Esophagus mucosa (tissue), 1 donor: ENCODE data around the gene PPP1R12A. TPM values are rescaled to one million over a fixed set of nuclear protein-coding genes. Genes with fewer than 3 reads are reported as not detected.
A peak's percentile ranks its signal among the peaks of the same experiment; 100 is the strongest.

ENCODE experiments used
- ATAC-seq: fragments of 200-7000 bp; cut with Tn5 transposase; one replicate; pipeline ENCODE4 v1.9.1; 2020
- total RNA-seq: library from RNA; stranded (reverse); gene quantifications from one replicate; pipeline ENCODE4 v1.2.4, GENCODE V29; 2023
- donor health status: DM: yes; HTN: yes; CAD: no.

The PPP1R12A gene
- total RNA-seq, 1 donor from 2014 or later, result 42.3 TPM

DNA sequence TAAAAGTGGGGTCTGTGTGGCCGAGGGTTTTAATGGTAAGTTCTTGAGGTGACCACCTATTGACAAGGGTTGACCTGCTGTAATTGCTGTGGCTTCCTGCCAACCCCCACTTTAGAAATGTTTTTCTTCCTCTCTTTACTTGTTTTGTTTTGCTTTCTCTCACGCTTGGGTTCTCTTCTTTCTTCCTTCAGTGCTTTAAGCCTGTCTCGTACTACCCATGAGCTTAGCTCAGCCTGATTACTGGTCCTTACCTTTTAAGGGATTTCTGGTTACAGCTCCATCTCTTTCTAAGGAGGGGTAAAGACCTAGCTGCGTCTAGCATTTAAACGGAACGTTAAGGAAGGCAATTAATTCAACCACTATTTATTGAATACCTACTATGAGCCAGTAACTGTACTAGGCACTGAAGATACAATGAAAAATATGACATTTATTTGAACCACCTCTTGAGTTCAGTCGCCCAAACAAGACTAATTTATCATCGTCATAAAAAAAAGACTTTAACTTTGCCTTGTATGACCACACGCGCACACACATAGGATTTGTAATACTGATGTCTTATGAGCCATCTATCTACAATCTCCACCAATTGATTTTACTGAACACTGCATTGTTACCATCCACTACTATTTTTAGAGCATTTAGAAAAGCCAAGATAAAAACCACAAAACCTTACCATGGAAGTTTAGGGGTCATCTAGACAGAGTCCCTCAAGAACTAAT lies 888 bp upstream of the PPP1R12A start:
- no peak for ATAC-seq

- peak; percentile 33 for ATAC-seq
Measured at GRCh38 chr12:79934281-79935020, 446 bp downstream of the PPP1R12A start.

- ATAC-seq, result no peak
Measured at GRCh38 chr12:79933532-79934264, 1.2 kb downstream of the PPP1R12A start.

DNA sequence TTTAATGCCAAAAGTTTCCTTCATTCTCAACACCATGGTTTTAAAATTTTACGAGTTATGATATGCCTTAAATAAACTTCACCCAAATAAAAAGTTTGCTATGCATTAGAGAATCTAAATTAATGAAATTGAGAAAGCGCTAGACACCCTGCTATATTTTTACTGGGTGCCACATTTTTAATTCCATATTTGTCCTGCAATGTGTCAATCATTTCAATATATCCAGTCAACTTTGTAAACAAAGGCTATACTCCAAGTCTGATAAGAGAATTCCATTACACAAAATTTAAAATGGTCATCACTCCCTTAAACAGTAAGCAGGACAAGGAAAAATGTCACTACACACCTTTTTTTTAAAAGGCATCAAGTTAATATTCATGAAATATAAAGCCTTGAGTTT lies 1.9 kb downstream of the PPP1R12A start:
- no peak for ATAC-seq

- no peak for ATAC-seq
Measured at GRCh38 chr12:79932357-79932756, 2.5 kb downstream of the PPP1R12A start.

DNA sequence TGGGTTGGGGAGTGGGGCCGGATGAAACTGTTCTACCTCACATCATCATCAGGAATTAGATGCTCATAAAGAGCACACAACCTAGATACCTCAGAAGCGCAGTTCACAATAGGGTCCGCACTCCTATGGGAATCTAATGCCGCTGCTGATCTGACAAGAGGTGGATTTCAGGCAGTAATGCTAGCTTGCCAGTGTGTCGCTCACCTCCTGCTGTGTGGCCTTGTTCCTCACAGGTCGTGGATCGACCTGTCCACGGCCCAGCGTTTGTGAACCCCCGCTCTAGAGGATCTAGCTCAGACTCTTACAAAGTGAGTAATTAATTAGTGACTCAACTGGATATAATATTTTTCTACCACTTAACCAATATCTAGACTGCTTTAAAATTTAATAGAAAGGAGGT lies 5.8 kb downstream of the PPP1R12A start:
- no peak for ATAC-seq

DNA sequence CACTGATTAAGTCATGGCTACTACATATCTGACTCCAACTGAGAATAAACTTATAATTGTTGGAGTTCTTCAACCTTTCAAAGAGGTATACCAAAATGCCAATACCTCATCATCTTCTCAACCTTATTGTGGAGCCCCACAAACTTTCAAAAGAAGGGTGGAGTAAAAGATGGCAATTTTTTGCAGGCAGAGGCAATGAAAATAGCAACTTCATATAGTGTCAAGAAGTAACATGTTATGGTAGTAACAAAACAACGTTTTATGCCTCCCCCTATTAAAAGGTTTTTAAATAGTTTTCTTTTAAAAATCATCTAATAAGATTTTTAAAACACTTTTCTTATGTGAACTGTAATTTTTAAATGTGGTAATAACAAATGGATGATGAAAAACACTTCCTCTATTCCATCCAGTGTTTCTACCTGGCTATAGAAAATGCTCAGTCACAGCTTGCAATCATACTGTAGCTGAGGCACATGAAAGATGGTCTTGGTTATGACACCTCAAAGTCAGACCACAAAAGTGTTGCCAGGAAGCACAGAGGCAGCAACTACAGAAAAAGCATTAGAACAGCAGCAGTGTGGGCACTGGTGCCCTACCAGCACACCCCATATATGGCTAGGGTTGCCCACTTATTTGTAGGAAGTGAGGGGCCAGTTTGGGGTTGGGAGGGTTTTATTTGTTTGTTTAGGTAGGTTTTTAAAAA lies 7.0 kb downstream of the PPP1R12A start:
- ATAC-seq, result no peak

- ATAC-seq, result no peak
Measured at GRCh38 chr12:79926951-79927350, 7.9 kb downstream of the PPP1R12A start.

GRCh38 chr12:79925492-79925891 lies 9.4 kb downstream of the PPP1R12A start:
- no peak for ATAC-seq

DNA sequence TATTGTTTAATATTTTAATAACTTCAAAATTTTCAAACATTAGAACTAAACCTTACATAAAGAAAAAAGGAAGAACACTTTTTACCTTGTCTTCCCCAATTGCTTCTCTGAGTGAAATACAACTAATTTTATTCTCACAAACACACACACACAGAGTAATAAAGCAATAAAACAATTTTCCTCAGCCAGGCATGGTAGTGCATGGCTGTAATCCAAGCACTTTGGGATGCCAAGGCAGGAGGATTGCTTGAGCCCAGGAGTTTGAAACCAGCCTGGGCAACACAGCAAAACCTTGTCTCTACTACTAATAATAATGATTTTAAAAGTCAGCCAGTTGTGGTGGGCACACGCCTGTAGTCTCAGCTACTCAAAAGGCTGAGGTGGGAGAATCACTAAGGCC lies 13.1 kb downstream of the PPP1R12A start:
- no peak for ATAC-seq

GRCh38 chr12:79920421-79921238 lies 14.3 kb downstream of the PPP1R12A start:
- ATAC-seq, result no peak

DNA sequence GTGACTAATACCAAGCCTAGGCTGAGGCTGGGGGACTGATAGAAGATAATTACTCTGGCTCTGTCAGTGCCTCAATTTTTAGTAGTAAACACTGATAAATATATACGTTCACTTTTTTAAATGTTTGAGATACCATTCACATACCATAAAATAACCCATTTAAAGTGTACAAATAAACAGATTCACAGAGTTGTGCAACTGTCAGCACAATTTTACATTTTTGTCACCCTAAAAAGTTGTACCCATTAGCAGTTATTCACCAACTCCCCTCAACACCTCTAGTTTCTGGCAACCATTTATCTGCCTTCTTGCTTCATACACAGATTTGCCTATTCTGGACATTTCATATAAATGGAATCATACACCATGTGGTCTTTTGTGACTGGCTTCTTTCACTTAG lies 15.1 kb downstream of the PPP1R12A start:
- ATAC-seq, result no peak

GRCh38 chr12:79916826-79917225 lies 18.1 kb downstream of the PPP1R12A start:
- no peak for ATAC-seq

- no peak for ATAC-seq
Measured at GRCh38 chr12:79911889-79912656, 22.8 kb downstream of the PPP1R12A start.

DNA sequence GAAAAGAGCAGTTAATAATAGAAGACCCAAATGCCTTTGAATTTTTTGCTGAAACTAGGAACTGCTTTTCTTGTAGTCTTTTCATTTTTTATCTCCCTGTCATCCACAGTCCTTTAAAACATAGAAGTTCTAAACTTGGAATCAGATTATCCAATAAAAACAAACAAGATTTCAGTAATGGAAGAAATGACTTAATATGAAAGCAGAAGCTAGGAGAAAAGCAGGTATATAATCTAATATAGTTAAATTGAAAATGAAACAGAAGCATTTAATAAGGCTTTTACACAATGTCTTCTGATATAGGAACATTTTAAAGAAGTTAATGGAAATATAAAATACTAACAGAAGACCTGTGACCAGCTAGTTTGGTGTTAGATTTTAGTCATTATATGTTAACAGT lies 26.5 kb downstream of the PPP1R12A start:
- no peak for ATAC-seq

- no peak for ATAC-seq
Measured at GRCh38 chr12:79901506-79901905, 33.4 kb downstream of the PPP1R12A start.

DNA sequence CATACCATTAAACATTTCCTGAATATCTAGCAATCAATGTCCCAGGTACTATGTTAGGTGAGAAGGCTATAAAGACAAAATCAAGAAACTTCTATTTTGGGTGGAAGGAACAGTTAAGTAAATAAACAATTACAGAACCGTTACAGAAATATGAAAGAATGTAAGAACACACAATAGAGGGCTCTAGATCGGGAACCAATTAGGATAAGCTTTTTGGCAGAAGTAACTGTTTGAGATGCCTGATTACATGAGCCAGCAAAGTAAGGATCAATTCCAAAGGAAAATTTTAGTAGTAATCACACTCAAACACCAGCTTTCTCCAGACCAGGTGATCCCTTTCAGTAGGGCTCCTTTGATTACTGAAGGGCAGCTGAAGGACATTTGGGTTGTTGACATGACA lies 33.9 kb downstream of the PPP1R12A start:
- no peak for ATAC-seq

DNA sequence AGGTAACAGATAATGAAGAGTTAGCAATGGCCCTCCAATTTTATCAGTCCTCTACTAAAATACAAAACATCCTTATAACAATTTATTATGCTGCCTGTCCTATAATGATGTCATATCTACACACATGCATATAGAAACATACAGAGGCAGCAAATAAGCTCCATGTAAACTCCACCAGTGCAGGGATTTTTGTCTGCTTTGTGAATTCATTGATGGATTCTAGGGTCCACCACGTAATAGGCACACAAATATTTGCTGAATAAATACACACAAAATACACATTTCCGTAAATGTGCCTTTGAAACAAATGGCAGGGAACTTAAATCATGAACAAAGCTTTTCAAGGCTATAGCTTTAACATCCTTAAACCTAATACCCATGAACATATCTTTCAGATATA lies 34.7 kb downstream of the PPP1R12A start:
- ATAC-seq, result no peak

DNA sequence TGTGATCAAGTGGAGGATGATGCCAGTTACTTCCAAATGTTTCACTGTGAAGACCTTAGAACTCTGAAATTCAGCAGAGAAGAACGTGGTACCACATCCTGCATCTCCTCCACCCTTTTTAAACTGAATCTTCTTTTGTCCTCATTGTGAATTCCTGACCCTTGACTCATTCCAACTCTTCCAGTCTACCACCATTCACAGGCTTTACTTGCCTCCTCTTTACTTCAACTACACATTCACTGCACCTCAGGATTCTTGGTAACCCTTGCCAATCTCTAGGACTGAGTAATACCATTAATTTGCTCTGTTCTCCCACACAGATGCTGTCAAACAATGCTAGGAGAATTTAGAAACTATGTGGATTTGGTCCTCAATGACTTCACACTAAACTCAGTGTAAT lies 37.3 kb downstream of the PPP1R12A start:
- ATAC-seq, result peak; percentile 50

DNA sequence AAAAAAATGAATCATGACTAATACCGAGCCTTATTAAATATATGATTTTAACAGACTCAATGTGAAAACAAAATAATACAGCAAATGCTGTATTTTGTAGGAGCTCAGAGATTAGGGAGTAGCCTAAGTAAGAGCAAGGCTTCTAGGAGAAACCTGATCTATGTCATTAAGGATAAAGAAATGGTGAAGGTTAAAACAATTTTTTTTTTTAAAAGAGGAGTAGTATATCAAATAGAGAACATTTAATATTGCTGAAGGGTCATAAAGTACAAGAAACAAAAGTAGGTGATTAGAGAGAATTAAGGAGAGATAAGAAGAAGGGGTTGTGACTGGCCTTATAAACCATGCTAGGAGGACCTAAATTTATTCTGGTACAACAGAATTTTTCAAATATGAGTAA lies 39.1 kb downstream of the PPP1R12A start:
- no peak for ATAC-seq

DNA sequence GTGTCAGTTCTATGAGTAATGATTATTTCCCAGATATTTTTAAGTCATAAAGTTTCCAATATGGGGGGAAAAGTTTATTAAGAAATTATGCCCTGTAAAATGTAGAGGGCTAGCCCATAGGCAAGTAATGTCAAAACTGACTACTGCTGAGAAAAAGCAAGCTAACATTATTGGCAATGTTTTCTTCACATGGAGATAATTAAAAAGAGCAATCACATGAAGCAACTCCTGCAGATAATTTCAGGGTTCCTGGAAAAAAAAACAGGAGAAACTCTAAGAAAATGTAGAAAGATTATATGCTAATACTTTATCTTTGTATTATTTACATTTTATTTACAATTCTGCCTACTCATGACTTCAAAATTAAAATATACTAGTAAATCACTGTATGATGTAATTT lies 39.8 kb downstream of the PPP1R12A start:
- no peak for ATAC-seq
